GM18507 (cell line): ENCODE data around the gene CSAG3.

Source experiments
- DNase-seq: peaks from one replicate; pipeline ENCODE4 v3.0.0; 2011; ENCODE audit warnings: low read depth; ENCODE audit not compliant: insufficient read length; ENCODE audit errors: extremely low spot score
- FAIRE-seq: peaks from 2 replicates; lab custom pipeline; 2011; peaks lifted over from hg19 to GRCh38; lab: Jason Lieb, UNC

The CSAG3 gene

GRCh38 chrX:152798945-152799344, 39.9 kb downstream of the CSAG3 start:
- no peak for FAIRE-seq
- DNase-seq: no peak

- no peak for FAIRE-seq
- no peak for DNase-seq
These were observed 47.0 kb downstream of the CSAG3 start for GRCh38 chrX:152806035-152806434.
